GM12872 (cell line): Measurements from ENCODE around the gene NEDD4L.

Source experiments
- CTCF ChIP-seq: IDR thresholded peaks from 3 replicates; pipeline ENCODE4 v1.5.1; 2011; ENCODE audit warnings: low read depth, mild to moderate bottlenecking, low read length, moderate library complexity; ENCODE audit not compliant: insufficient read depth

NEDD4L gene

GRCh38 chr18:58042826-58043490 is 1.1 kb upstream of the NEDD4L start:
- no peak for TF ChIP-seq CTCF

GRCh38 chr18:58044370-58045241 is 580 bp downstream of the NEDD4L start:
- TF ChIP-seq CTCF: no peak

GRCh38 chr18:58045242-58046092 is 1.4 kb downstream of the NEDD4L start:
- TF ChIP-seq CTCF: no peak

GRCh38 chr18:58046093-58046793 is 2.2 kb downstream of the NEDD4L start:
- TF ChIP-seq CTCF: no peak

- no peak for TF ChIP-seq CTCF
Observed at GRCh38 chr18:58046794-58047555, 2.9 kb downstream of the NEDD4L start.

GRCh38 chr18:58047556-58047882 is 3.5 kb downstream of the NEDD4L start:
- TF ChIP-seq CTCF: no peak
